GM13977 (cell line): ENCODE measurements around the gene GLRA3.
"Not testable (repeated sequence)": the region's sequence is repeated elsewhere in the genome, so short reads cannot be mapped to it uniquely, and the experiment has no call there.

ENCODE experiments used
- DNase-seq: peaks from one replicate; pipeline ENCODE4 v3.0.0; 2012; ENCODE audit warnings: low spot score
- CTCF ChIP-seq: IDR thresholded peaks from 2 replicates; pipeline ENCODE4 v1.5.1; 2012; ENCODE audit warnings: mild to moderate bottlenecking, control low read depth; ENCODE audit not compliant: insufficient read depth; ENCODE audit errors: extremely low read depth, missing control alignments
- in situ Hi-C: fragments of 300-500 bp; cut with MboI; formaldehyde crosslinking; loops from one replicate; pipeline ENCODE4 v1.12.0; 2022; ENCODE audit warnings: low sequenced_read_pairs, low pct_unique_long_range_greater_than_20kb, mixed read lengths, inconsistent platforms; ENCODE audit not compliant: unreplicated experiment

Gene GLRA3

GRCh38 chr4:174794543-174795094, 34.4 kb downstream of the GLRA3 start:
- in situ Hi-C loops, result no loop called here
- TF ChIP-seq CTCF, result no peak
- DNase-seq, result no peak

GRCh38 chr4:174789657-174790056, 39.4 kb downstream of the GLRA3 start:
- no peak for DNase-seq
- TF ChIP-seq CTCF, result no peak
- in situ Hi-C loops, result no loop called here

- in situ Hi-C loops, DNase-seq: not testable (repeated sequence)
Observed at GRCh38 chr4:174778274-174778986, 50.6 kb downstream of the GLRA3 start.

- in situ Hi-C loops, result no loop called here
- no peak for TF ChIP-seq CTCF
- no peak for DNase-seq
Observed at GRCh38 chr4:174775366-174775765, 53.7 kb downstream of the GLRA3 start.

GRCh38 chr4:174764105-174764729, 64.8 kb downstream of the GLRA3 start:
- peak; percentile 18 for DNase-seq
- TF ChIP-seq CTCF, result peak; percentile 67
- in situ Hi-C loops, result no loop called here

- in situ Hi-C loops, result no loop called here
- no peak for TF ChIP-seq CTCF
- DNase-seq, result peak; percentile 5
Observed at GRCh38 chr4:174763454-174764104, 65.5 kb downstream of the GLRA3 start.

GRCh38 chr4:174761451-174761850, 67.6 kb downstream of the GLRA3 start:
- DNase-seq, result no peak
- in situ Hi-C loops, result no loop called here
- TF ChIP-seq CTCF, result no peak
